Stimulated activated CD4-positive, alpha-beta T cell treated with anti-CD3 and anti-CD28 coated beads, Interleukin-2, amount 100 ng/mL, for 48 hours (primary cell): ENCODE measurements around the gene NAXD.
"Not testable (repeated sequence)": the region's sequence is repeated elsewhere in the genome, so short reads cannot be mapped to it uniquely, and the experiment has no call there.

Source experiments
- DNase-seq, 2 donors: peaks; one replicate each; pipeline ENCODE4 v3.0.0-alpha.2; 2020

The NAXD gene

DNA sequence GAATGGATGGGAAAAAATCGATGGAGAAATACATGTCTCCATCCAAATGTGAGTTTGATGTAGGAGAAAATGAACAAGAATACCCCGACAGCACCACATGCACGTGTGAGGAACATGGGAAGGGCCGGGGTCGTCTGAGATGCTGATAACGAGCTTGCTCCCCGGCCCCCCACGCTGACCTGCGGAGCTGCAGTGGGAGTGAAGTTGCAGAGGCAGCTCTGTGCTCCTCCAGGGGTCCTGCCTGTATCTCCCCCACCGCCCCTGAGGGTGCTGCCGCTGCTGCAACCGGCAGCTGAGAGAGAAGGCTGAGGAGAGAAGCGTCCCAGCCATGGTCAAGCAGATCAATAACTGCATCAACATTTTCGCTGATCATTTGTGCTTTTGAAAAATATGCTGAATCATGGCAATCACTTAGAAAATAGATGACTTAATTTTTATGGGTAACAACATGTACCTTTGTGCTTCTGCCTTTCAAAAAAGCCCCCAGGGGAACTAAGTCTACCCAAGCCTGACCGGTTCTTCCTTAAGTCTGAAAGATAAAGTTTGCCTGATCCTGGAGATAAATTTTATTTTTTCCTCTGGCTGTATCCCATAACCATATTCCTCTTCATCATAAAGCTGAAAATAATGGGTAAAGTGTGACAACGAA, 18.2 kb upstream of the NAXD start:
- DNase-seq, result no peak

DNA sequence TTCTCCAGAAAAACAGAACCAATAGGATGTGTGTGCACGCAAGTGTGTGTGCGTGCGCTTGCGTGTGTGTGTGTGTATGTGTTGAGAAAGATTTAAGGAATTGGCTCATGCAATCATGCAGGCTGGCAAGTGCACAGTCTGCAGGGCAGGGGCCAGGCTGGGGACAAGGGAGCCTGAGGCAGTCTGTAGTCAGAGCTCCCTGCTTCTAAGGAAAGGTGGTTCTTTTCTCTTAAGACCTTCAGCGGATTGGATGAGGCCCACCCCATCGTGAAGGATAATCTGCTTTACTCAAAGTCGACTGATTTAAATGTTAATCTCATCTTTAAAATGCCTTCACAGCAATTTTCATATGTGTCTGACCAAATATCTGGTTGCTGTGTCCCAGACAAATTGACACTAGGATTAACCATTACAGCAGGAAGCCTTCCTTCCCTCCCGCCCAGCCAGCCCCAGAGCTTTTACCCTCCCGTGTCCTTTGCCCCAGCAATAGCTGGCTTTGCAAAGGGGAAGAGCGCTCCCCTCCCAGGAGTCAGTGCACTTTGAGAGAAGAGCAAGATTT, 15.0 kb upstream of the NAXD start:
- no peak for DNase-seq

DNA sequence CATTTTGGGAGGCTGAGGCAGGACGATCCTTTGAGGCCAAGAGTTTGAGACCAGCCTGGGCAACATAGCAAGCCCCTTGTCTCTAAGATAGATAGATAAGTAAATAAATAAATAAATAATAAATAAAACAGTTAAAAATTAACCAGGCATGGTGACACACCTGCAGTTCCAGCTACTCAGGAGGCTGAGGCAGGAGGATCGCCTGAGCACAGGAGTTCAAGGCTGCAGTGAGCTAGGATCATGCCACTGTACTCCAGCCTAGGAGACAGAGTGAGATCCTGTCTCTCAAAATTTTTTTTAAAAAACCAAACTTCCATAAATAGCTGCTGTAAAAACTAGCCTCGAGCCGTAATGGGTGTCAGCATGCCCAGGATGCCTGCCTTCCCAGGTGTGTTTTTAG, 14.4 kb upstream of the NAXD start:
- no peak for DNase-seq

DNA sequence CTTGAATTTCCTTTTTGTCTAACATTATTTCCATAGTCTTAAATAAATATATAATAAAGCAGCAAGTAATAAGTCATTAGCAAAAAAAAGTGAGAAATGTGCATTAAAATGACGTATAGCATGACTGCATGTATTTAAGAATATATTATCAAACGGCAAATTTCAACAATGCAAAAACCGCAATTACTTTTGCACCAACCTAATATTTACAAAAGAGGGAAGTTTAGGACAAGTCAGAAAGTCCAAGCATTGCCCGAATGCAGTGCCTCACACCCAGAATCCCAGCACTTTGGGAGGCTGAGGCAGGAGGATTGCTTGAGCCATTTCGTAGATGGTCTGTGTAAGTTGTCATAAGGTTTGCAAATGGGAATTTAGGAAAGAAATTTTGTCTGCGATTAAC, 10.2 kb upstream of the NAXD start:
- no peak for DNase-seq

DNA sequence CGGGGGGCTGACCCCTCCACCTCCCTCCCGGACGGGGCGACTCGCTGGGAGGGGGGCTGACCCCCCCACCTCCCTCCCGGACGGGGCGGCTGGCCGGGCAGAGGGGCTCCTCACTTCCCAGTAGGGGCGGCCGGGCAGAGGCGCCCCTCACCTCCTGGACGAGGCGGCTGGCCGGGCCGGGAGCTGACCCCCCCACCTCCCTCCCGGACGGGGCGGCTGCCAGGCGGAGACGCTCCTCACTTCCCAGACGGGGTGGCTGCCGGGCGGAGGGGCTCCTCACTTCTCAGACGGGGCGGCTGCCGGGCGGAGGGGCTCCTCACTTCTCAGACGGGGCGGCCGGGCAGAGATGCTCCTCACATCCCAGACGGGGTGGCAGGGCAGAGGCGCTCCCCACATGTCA, 9.1 kb upstream of the NAXD start:
- not testable (repeated sequence) for DNase-seq

DNA sequence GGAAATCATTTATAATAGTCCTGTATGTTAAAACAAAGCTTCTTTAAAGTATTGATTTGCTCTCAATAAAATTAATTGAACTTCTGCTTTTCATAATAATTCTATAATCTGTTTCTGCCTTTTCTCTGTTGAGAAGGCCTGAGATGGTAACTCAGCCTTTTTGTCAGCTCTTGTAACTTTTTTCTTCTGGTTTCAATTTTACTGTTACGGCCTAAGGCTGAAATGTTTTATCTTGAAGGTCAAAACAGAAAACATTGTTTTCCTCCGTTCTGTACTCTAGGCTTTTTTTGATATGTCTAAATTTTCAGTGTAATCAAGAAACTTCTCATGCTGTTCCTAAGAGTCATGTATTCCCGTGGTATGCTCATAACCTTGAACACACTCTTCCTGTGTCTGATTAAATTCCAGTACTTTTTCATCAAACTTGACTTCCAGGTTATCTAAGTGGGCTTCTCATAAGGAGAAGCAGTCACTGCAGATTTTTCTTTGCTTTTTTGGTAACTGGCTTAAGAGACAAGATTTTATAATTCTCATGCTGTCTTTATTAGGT, 7.6 kb upstream of the NAXD start:
- no peak for DNase-seq

DNA sequence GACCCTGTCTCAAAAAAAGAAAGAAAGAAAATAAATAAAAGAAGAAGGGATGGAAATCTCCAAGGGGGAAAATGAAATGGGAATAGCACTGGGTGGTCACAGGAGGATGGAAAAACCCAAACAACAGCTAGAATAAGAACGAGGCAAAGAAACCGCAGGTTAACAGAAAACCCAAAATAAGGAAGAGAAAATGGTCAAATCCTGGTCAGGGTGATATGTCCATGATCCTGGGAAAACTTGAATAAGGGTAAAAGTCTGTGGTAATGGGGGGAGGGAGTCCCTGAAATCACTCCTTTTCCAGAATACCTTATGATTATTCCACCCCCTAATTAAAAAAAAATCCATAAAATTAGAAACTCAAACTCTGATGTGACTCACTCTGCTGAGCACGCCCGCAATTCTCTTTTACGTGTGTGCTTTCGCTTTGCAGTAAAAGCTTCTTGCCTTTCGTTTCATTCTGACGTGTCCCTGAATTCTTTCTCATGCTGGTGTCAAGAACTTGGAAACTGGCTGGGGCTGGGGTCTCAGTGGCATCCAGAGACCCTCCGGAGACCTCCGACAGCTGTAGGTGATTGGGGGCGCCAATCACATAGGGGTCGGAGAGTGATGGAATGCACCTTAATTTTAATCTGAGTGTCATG, 4.3 kb upstream of the NAXD start:
- no peak for DNase-seq

DNA sequence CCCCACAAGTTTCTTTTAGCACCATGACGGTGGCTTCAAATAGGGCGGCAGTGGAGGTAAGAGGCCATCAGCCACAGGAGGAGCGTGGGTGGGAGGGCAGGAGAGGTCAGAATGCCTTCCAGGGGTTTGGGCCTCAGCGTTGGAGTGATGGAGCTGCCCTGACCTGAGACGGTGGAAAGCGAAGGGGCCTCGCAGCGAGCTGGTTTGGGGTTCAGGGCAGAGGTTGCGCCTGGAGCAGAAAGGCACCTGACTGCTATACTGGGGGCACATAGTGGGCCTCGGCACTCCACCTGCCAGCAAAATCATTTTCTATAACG, 382 bp upstream of the NAXD start:
- DNase-seq, result no peak

DNA sequence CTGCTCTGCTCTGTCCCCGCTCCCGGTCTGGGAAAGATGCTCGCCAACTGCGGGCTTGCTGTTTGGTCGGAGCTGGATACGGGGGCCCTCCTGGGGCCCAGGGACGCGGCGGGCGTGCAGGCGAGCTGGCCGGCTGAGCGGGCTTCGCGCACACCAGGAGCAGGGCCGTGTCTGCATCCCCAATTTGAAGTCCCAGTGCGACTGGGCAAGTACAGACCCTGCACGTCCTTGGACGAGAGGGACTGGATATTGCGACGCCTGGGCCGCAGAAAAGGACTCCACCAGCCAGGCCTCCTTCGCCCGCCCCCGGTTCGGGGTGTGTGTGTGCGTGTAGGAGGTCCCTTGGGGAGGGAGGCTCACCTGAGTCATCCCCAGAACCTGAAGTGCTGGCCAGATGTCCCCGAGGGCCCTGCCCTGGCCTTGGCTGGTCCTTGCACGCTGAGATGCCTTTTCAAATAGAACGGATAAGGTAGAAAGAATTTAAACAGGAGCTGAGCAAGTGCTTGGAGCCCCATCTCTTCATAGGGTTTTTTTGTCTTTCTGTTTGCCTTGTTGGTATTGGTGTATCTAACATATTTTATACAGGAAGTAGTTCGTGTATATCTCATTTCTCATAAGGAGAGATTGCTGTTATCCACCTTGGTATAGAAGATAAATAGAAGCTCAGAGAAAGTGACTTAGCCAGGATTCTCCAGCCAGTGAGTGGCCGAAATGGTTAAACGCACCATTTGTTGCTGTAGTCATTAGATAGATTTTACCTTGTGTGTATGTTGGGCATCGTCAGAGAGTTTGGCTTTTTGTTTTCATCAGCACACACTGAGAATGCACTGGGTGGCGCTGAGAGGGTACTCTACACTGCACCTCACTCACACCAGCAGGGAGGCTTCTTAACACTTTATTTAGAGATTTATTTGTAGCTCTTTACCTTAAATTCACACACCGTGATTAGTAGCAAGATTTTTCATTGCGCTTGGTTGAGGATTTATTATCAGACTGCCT, 1.1 kb downstream of the NAXD start:
- peak in 1 of 2 donors; percentile 36 for DNase-seq

DNA sequence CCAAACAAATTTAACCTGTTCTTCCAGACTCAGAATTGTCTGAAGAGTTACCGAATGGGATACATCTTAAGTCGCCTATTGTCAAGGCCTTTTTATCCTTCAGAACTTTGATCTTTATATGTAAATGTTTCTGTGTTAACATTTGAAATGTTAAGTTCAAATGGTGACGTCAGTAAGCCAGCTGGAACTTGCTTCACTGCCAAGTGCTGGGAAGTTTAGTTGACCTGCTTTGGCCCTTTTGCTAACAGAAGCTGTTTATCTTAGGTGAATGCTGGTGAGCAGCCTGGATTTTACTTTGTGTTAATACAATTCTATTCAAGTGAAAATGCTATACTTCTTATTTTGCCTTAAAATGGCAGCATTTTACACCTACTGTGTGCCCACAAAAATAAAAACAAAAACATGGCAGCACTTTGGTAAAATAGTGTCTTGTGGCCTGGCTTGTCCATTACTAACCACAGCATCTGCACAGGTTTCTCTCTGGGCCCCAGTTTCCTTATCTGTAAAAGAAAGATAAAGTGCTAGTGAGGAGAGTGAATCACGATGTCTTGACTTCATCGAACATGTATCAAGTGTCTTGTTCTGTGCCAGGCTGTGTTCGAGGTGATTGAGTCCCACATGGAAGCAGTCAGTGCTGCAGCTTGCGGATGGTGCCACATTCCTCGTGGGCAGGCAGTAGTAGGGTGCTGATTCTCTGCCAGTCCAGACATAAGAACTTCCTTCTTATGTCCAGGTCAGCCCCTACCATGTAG, 2.2 kb downstream of the NAXD start:
- no peak for DNase-seq

DNA sequence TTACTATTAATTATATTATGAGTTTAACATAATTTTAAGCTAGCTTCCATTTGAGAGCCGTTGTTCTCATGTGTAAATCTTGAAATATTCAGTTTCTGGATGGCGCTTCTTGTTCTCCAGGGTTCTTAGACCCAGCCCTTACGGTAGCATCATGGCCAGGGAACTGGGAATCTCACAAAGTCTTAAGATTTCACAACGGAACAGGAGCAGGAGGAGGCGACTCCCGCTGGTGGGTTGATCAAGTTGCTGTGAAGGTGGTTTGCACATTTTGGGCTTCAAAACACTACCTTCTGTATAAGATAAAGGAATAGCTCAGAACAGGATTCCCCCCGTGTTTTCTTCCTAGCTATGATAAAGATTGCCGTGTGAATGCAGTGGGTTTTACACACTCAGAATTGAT, 2.8 kb downstream of the NAXD start:
- no peak for DNase-seq

DNA sequence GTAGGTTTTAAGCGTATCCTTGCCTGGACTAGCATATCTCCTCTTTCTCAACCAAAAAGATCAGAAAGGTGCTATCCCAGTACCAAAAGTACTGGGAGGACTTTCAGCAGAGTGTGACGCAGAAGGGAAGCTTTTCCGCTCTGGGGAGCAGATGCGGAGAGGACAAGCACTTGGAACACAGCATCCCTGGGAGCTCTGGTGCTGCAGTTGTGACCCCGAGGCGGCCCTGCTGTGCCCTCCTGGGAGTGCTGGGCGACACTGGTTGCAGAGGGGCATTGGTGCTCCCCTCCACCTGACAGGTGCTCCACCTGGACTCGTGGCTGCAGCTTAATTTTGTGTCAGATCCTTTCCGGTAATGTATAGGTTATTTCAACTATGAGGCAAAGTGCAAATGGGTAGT, 3.4 kb downstream of the NAXD start:
- DNase-seq, result no peak

DNA sequence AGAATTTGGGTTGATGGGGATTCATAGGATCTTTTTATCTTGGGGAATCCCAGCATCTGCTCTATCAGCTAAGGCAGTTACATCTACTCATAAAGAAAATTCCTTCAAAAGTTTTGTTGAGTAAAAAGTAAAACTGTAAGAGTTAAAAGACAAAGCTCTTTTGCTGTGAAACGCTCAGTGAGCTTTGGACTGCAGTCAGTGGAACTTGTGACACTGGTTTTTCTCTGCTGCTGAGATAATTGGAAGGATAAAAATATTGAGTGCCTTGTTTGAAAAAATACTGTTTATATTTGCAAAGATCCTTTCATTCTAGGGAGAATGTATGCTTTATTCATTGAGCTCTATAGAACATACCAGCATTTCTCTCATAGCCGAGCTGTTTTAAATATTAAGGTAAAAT, 5.3 kb downstream of the NAXD start:
- DNase-seq, result no peak

DNA sequence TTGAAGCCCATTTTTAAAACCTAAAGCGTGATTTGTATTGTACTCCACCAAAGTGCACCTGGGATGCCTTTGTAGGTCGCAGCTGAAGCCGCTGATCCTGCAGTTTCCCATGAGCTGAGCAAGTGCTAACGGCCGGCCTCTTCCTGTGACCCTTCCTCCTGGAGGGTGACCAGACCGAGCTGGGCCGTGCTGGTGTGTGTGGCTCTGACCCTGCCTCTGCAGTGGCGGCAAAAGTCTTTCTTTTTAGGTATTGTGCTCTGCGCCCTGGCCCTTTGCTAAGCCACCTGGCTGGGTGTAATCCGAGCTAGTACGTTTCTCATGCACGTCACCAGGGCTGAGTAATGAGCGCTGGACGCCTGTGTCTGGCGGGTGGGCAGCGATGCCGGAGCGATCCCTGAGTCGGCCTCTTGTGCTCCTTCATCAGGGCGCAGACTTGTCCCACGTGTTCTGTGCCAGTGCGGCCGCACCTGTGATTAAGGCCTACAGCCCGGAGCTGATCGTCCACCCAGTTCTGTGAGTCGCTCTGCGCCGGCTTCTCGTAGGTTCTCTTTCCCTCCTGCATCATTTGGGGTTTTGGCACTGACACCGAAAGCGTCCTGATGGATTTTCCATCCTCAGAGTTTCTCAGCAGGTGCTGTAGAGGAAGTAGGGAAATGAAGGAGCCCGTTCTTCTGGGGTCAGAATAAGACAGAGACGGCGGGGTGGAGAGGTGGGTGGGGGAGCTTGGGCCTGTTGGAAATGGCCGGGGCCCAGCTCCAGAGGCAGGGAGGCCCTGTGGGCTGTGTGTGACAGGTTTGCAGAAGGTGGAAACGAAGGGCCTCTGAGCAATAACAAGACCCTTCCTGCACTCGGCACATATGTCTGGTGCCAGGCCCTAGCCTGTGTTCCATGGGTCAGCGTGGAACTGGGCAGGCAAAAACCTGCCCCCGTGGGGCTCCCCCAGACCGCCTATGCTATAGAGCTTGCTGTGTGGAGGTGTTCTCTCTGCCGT, 9.7 kb downstream of the NAXD start:
- DNase-seq, result no peak

DNA sequence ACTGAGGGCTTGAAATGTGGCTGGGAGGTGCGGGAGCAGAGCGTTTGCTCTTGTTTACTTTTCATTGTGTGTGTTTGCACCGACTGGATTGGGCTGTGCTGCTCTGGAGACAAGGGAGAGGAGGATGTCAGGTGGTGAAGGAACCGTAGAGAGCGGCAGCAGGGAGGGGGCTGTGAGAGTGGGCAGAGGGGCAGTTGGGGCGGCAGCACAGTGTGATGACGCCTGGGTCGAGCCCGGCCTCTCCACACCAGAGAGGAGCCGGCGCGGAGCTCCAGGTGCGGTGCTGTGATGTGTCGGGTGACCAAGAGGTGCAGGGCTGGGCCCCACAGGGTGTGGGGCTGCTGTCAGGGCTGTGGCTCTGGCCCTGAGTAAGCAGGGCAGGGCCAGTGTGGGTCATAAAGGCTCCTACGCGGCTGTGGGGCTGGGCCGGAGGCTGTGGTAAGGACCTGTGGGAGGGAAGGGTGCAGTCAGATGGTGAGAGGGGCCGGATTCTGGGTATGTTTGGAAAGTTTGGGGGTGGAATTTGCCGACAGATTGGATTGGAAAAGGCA, 10.5 kb downstream of the NAXD start:
- no peak for DNase-seq

DNA sequence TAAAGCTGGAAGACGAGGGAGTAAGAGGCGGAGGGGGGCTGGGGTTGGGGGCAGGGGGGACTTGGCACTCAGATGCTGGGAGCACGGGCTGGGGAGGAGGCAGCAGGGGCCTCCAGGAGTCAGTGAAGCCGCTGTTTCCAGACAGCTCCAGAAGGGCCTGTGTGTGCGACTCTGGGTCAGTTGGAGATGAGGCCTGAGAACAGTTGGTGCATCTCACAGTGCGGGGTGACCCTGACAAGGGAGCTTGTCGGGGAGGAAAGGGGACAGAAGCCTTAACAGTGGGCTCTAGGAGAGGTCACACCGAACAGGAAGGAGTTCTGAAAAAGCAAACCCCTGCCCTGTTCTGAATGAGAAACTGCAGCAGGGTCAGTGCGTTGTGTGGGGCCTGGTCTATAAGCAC, 11.2 kb downstream of the NAXD start:
- no peak for DNase-seq

DNA sequence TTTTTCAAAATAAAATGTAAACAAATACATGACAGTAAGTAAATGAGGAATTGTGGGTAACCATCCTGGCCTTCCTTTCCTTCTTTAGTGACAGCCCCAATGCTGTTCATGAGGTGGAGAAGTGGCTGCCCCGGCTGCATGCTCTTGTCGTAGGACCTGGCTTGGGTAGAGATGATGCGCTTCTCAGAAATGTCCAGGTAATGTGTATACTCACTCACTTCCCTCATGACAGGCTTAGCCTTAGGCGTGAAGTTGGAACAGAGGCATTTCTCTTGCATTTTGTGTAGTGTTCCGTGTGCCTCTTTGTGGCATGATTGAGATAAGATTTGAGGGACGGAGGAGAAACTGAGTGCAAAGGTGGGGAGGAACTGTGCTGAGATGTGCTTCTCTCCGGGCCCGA, 12.0 kb downstream of the NAXD start:
- DNase-seq, result no peak

DNA sequence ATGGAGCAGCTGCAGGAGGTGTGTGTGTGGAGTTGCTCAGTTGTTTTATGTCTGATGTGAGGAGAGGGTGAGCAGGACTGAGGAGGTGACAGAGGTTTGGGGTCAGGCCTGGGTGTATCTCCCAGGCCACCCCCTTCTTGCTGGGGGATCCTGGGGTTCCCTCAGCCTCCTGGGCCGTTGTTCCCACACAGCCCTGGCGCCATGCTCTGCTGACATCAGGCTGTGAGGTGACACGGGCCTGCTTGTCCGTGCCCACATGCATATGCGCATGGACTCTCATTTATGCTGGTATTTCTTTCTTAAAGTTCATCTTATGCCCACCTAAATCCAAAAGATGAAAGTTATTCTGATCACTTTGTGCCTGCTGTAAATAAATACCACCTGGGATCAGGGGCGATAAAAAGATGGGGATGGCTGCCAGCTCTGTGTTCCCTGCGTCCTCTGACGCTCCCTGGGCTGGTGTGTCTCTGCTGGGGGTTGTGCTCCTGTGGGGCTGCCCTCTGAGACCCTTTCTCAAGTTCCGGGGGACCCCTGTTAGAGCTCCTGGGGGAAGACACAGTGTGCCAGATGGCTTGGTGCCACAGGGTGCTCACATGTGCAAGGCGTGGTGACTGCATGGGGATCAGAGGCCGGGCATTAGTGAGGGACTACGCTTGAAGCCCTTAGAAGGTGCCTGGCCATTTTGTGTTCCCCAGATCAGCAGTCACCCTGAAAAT, 12.6 kb downstream of the NAXD start:
- DNase-seq, result no peak

DNA sequence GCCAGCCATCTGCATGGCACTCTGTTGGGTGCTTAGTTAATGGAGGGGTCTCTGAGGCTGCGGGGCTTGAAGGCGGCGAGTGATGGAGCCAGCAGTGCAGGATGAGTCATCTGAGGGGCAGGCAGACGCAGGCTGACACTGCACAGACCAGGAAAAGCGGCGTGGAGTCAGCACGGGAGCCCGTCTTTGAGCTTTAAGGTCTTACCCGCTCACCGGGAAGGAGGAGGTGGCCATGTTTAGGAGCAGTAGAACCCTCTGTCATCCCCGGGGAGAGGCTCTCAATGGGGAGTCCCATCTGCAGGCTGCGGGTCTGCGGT, 13.1 kb downstream of the NAXD start:
- no peak for DNase-seq

DNA sequence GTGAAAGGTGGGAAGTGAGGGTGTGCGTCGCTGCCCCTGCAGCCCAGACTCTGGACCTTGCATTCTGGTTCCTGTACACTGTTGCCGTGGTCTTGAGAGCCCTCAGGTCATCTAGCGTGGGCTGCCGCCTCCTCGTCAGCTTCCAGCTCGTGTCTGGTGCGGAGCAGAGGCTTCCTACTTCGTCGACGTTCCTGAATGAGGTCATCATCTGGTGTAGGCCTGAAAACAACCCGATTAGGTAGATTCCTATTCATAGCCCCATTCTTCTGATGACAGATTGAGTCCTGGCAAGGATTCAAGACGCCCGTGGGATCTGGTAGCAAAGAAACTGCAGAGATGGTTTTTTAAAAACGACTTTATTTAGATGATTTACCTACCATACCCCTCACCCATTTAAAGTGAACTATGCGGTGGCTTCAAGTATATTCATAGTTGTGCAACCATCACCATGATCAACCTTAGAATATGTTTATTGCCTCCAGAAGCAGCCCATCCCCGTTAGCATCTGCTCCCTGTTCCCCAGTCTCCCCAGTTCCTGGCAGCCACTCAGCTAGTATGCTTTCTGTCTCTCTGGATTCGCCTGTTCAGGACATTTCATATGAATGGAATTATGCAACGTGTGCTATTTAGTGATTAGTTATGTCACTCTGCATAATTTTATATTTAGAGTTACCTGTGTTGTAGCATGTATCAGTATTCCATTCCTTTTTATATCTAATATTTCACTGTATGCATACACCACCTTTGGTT, 13.8 kb downstream of the NAXD start:
- no peak for DNase-seq
